Measurements from ENCODE around the gene INPP4A. TPM values are rescaled to one million over a fixed set of nuclear protein-coding genes. Genes with fewer than 3 reads are reported as not detected.

INPP4A gene
- total and polyA plus RNA-seq, 9 of the 15 experiments (the other 6 are each of a cell fraction or from before 2014, with no cell fraction given): 1.8 to 15.7 (median 8.3) TPM

DNA sequence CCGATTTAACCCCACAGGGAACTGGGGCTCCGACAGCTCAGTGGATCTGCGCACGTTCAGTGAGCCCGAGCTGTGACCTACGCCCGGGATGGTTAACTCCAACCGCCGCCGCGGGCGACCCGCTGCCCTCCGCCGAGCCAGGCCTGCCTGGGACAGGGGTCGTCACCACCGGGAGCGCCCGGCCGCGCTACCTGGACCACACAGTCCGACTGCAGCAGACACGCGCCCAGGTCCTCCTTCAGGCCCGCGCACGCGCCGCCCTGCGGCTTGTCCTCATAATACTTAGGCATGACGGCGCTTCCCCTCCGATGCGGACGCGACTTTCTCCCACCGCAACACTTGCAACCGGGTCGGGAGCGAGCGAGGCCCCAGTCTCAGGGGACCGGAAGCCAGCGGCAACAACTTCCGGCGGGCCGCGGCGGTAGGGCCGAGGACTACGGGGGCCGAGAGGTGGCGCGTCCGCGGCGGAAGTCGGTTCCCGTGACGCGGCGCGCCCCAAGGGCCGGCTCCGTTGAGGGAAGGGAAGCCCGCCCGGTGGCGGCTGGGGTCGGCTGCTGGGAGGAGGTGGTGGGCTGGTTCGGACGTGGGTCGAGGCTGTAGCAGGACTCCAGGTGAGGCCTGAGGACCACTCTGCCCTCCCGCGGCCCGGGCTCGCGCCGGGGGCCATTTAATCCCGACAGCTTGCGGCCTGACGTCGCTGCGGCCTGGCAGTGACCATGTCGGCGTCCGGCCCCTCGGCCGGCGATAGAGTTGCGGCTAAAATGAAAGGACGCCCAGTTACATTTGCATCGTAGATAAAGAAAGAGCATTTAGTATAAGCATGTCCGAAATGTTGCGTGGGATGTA, 163.7 kb downstream of the INPP4A start, which contains the start of the genes COA5 and UNC50 (continued):
- TF ChIP-seq, protein P1, sequence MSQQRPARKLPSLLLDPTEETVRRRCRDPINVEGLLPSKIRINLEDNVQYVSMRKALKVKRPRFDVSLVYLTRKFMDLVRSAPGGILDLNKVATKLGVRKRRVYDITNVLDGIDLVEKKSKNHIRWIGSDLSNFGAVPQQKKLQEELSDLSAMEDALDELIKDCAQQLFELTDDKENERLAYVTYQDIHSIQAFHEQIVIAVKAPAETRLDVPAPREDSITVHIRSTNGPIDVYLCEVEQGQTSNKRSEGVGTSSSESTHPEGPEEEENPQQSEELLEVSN (IDR thresholded peaks at IDR 0.05; ENCODE audit: borderline replicate concordance in 1 of 2, extremely low read depth in 1 of 2, insufficient read depth in 1 of 2, insufficient read length in 1 of 2, low read depth in 1 of 2, low read length in 1 of 2, poor library complexity in 1 of 2, severe bottlenecking in 1 of 2): peak; percentile 32 to 36
- TF ChIP-seq PURB (CRISPR knock-in tag; IDR thresholded peaks at IDR 0.05; ENCODE audit: low read depth) (no peak), HNRNPUL1 (IDR thresholded peaks at IDR 0.05; ENCODE audit: low read length) (no peak), PYGO2 (tag; IDR thresholded peaks at IDR 0.05) (no peak), ZBTB34 (CRISPR knock-in tag; IDR thresholded peaks at IDR 0.05) (no peak), MNT (conservative IDR thresholded peaks at IDR 0.05) (peak; percentile 66 to 87), EP400 (IDR thresholded peaks at IDR 0.05) (peak; percentile 93), SRSF9 (IDR thresholded peaks at IDR 0.05; ENCODE audit: borderline replicate concordance, low read depth, low read length) (no peak), BCOR (IDR thresholded peaks at IDR 0.05) (no peak; the same call in 1 of the 2 replicates), PHB (CRISPR knock-in tag; IDR thresholded peaks at IDR 0.05) (0 out of 2 replicates have a peak, but pooled peaks have one; percentile 45), ETV1 (tag; conservative IDR thresholded peaks at IDR 0.05; ENCODE audit: low read depth) (peak; percentile 93)
- TF ChIP-seq, protein P2, sequence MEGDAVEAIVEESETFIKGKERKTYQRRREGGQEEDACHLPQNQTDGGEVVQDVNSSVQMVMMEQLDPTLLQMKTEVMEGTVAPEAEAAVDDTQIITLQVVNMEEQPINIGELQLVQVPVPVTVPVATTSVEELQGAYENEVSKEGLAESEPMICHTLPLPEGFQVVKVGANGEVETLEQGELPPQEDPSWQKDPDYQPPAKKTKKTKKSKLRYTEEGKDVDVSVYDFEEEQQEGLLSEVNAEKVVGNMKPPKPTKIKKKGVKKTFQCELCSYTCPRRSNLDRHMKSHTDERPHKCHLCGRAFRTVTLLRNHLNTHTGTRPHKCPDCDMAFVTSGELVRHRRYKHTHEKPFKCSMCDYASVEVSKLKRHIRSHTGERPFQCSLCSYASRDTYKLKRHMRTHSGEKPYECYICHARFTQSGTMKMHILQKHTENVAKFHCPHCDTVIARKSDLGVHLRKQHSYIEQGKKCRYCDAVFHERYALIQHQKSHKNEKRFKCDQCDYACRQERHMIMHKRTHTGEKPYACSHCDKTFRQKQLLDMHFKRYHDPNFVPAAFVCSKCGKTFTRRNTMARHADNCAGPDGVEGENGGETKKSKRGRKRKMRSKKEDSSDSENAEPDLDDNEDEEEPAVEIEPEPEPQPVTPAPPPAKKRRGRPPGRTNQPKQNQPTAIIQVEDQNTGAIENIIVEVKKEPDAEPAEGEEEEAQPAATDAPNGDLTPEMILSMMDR (IDR thresholded peaks at IDR 0.05 in 2 of 3, conservative IDR thresholded peaks at IDR 0.05 in 1 of 3; ENCODE audit: insufficient read depth in 2 of 3, low read depth in 1 of 3, low read length in 3 of 3): peak in 2 of 3 experiments; percentile 4 to 9; a peak in 2 of 6 replicates
- TF ChIP-seq, protein P3, sequence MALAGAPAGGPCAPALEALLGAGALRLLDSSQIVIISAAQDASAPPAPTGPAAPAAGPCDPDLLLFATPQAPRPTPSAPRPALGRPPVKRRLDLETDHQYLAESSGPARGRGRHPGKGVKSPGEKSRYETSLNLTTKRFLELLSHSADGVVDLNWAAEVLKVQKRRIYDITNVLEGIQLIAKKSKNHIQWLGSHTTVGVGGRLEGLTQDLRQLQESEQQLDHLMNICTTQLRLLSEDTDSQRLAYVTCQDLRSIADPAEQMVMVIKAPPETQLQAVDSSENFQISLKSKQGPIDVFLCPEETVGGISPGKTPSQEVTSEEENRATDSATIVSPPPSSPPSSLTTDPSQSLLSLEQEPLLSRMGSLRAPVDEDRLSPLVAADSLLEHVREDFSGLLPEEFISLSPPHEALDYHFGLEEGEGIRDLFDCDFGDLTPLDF (CRISPR knock-in tag; IDR thresholded peaks at IDR 0.05): peak; percentile 36; the same call in 1 of the 2 replicates
- TF ChIP-seq, protein P4, sequence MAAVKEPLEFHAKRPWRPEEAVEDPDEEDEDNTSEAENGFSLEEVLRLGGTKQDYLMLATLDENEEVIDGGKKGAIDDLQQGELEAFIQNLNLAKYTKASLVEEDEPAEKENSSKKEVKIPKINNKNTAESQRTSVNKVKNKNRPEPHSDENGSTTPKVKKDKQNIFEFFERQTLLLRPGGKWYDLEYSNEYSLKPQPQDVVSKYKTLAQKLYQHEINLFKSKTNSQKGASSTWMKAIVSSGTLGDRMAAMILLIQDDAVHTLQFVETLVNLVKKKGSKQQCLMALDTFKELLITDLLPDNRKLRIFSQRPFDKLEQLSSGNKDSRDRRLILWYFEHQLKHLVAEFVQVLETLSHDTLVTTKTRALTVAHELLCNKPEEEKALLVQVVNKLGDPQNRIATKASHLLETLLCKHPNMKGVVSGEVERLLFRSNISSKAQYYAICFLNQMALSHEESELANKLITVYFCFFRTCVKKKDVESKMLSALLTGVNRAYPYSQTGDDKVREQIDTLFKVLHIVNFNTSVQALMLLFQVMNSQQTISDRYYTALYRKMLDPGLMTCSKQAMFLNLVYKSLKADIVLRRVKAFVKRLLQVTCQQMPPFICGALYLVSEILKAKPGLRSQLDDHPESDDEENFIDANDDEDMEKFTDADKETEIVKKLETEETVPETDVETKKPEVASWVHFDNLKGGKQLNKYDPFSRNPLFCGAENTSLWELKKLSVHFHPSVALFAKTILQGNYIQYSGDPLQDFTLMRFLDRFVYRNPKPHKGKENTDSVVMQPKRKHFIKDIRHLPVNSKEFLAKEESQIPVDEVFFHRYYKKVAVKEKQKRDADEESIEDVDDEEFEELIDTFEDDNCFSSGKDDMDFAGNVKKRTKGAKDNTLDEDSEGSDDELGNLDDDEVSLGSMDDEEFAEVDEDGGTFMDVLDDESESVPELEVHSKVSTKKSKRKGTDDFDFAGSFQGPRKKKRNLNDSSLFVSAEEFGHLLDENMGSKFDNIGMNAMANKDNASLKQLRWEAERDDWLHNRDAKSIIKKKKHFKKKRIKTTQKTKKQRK (IDR thresholded peaks at IDR 0.05; ENCODE audit: borderline replicate concordance, low read depth, low read length): no peak
